H1 (cell line): ENCODE data around the gene RBM20.

ENCODE experiments used
- ATF3 ChIP-seq: IDR thresholded peaks from 2 replicates; pipeline ENCODE4 v1.6.1; 2011; ENCODE audit warnings: low read depth, mild to moderate bottlenecking, low read length; ENCODE audit not compliant: insufficient read depth
- CEBPB ChIP-seq: IDR thresholded peaks from 2 replicates; pipeline ENCODE4 v1.6.1; 2012; ENCODE audit warnings: low read depth, low read length
- CTCF ChIP-seq, 3 experiments: IDR thresholded peaks; 1 replicate in 2 of 3; 2 replicates in 1 of 3; pipeline versions ENCODE4 v1.5.1 to v1.6.1; 2011; ENCODE audit warnings: low read length in 3 of 3, mild to moderate bottlenecking in 3 of 3, inconsistent platforms in 2 of 3, low read depth in 1 of 3, moderate library complexity in 1 of 3; ENCODE audit not compliant: insufficient read depth in 1 of 3; ENCODE audit errors: control extremely low read depth in 1 of 3
- GABPA ChIP-seq: IDR thresholded peaks from 2 replicates; pipeline ENCODE4 v1.6.1; 2011; ENCODE audit warnings: mild to moderate bottlenecking, low read length, moderate library complexity, borderline replicate concordance; ENCODE audit not compliant: insufficient read depth
- JUND ChIP-seq: IDR thresholded peaks from 2 replicates; pipeline ENCODE4 v1.6.1; 2011; ENCODE audit warnings: mild to moderate bottlenecking, improper control_type of control experiment, low read length
- MAFK ChIP-seq: IDR thresholded peaks from 2 replicates; pipeline ENCODE4 v1.6.1; 2012; ENCODE audit warnings: low read depth, mild to moderate bottlenecking, improper control_type of control experiment, low read length
- RXRA ChIP-seq: IDR thresholded peaks from 2 replicates; pipeline ENCODE4 v1.6.1; 2011; ENCODE audit warnings: low read depth, mild to moderate bottlenecking, low read length, moderate library complexity; ENCODE audit not compliant: insufficient read depth
- SIRT6 ChIP-seq: IDR thresholded peaks from one replicate; pipeline ENCODE4 v1.7.1; 2012; ENCODE audit warnings: low read length, inconsistent platforms
- SUZ12 ChIP-seq: fragments of 200-600 bp; sonication (generic); IDR thresholded peaks from 2 replicates; pipeline ENCODE4 v1.6.1; 2012; ENCODE audit warnings: mild to moderate bottlenecking, inconsistent platforms, low read length, moderate library complexity, mixed read lengths
- TEAD4 ChIP-seq: IDR thresholded peaks from 2 replicates; pipeline ENCODE4 v1.6.1; 2012; ENCODE audit warnings: low read depth, low read length, inconsistent platforms, mixed read lengths
- YY1 ChIP-seq: IDR thresholded peaks from 2 replicates; pipeline ENCODE4 v1.6.1; 2011; ENCODE audit warnings: low read depth, mild to moderate bottlenecking, low read length

GRCh38 chr10:110781139-110781538 is 137.0 kb downstream of the RBM20 start:
- TF ChIP-seq MAFK (no peak), YY1 (no peak), TEAD4 (no peak), CTCF (IDR thresholded peaks at IDR 0.05; ENCODE audit: control extremely low read depth in 1 of 3, insufficient read depth in 1 of 3, low read depth in 1 of 3, low read length in 3 of 3) (no peak), SUZ12 (no peak), ATF3 (no peak), CEBPB (no peak), JUND (no peak), SIRT6 (no peak), GABPA (no peak), RXRA (no peak)
